HepG2 (cell line): ENCODE results near the gene CCDC117. TPM values are rescaled to one million over a fixed set of nuclear protein-coding genes. Genes with fewer than 3 reads are reported as not detected.

Source experiments
- ATAC-seq: fragments of 200-7000 bp; cut with Tn5 transposase; 3 replicates; pipeline ENCODE4 v1.9.1; 2020; ENCODE audit warnings: mild to moderate bottlenecking, moderate library complexity
- BruUV-seq: library from RNA; stranded (reverse); fragments of 400-500 nt; replicated peaks from 2 replicates; lab custom pipeline; 2021; lab: Mats Ljungman, UMichigan
- CTCF ChIA-PET: fragments of 300-600 bp; formaldehyde crosslinking; extraction: SDS; loops from one replicate; lab custom pipeline; 2021; ENCODE audit warnings: low total read pairs, inconsistent platforms, low intra/inter-chr PET ratio; lab: Yijun Ruan, JAX
- POLR2A ChIA-PET: fragments of 350-600 bp; sonication (Branson Sonifier 250); formaldehyde crosslinking; loops from one replicate; lab custom pipeline; 2020; ENCODE audit warnings: antibody characterized with exemption, inconsistent platforms; lab: Yijun Ruan, JAX
- DNase-seq: peaks from one replicate; pipeline ENCODE4 v3.0.0-alpha.2; 2015; ENCODE audit warnings: low spot score
- FAIRE-seq: peaks from 3 replicates; lab custom pipeline; 2011; peaks lifted over from hg19 to GRCh38; lab: Jason Lieb, UNC
- H2AFZ ChIP-seq: one replicate; pipeline ENCODE4 v1.6.1; 2011; ENCODE audit warnings: low read length, inconsistent platforms
- H3K27ac ChIP-seq: fragments of 300-600 bp; 3 replicates; pipeline ENCODE4 v1.8.0; 2011; ENCODE audit warnings: mixed run types, mild to moderate bottlenecking, mixed read lengths, low read length, inconsistent platforms; ENCODE audit not compliant: insufficient read depth; ENCODE audit errors: extremely low read length
- H3K27me3 ChIP-seq, 2 experiments: fragments of 200-600 bp in 1 of 2; 2 replicates in 1 of 2; 3 replicates in 1 of 2; pipeline versions ENCODE4 v1.6.0 to v1.8.0; 2011; ENCODE audit warnings: low read length in 2 of 2, mild to moderate bottlenecking in 2 of 2, moderate library complexity in 2 of 2, inconsistent platforms in 1 of 2; ENCODE audit not compliant: insufficient read depth in 2 of 2, control insufficient read depth in 1 of 2
- H3K36me3 ChIP-seq, 2 experiments: fragments of 200-600 bp in 1 of 2; replicated peaks in 1 of 2; 2 replicates in 1 of 2; 3 replicates in 1 of 2; pipeline versions ENCODE4 v1.5.1 to v1.8.0; 2011; ENCODE audit warnings: low read length in 2 of 2, inconsistent platforms in 1 of 2; ENCODE audit not compliant: insufficient read depth in 2 of 2, control insufficient read depth in 1 of 2
- H3K4me1 ChIP-seq: 2 replicates; pipeline ENCODE4 v1.5.1; 2012; ENCODE audit warnings: low read length, inconsistent platforms; ENCODE audit not compliant: insufficient read depth
- H3K4me2 ChIP-seq: 2 replicates; pipeline ENCODE4 v1.6.0; 2011; ENCODE audit warnings: low read depth, low read length, inconsistent platforms
- H3K4me3 ChIP-seq, 3 experiments: fragments of 200-600 bp in 1 of 3; sonication (generic), shearing (Covaris generic) in 1 of 3; replicated peaks in 1 of 3; 2 replicates each; pipeline ENCODE4 v1.5.1; 2011 to 2016; ENCODE audit warnings: low read length in 3 of 3, inconsistent platforms in 2 of 3, low read depth in 2 of 3, mild to moderate bottlenecking in 2 of 3, control low read depth in 1 of 3, mixed read lengths in 1 of 3; ENCODE audit not compliant: insufficient read depth in 1 of 3
- H3K79me2 ChIP-seq: one replicate; pipeline ENCODE4 v1.6.1; 2011; ENCODE audit warnings: low read length, inconsistent platforms; ENCODE audit not compliant: insufficient read depth
- H3K9ac ChIP-seq: 2 replicates; pipeline ENCODE4 v1.6.0; 2011; ENCODE audit warnings: mild to moderate bottlenecking, low read depth, low read length, inconsistent platforms; ENCODE audit not compliant: insufficient read depth
- H3K9me3 ChIP-seq: 2 replicates; pipeline ENCODE4 v1.5.1; 2012; ENCODE audit warnings: mild to moderate bottlenecking, low read length
- H4K20me1 ChIP-seq: 2 replicates; pipeline ENCODE4 v1.6.0; 2011; ENCODE audit warnings: inconsistent platforms, mild to moderate bottlenecking, low read length, moderate library complexity; ENCODE audit not compliant: insufficient read depth
- BRD4 ChIP-seq: sonication (generic); formaldehyde crosslinking; IDR thresholded peaks from 2 replicates; pipeline ENCODE4 v1.4.0; 2020; ENCODE audit warnings: missing genetic modification reagents
- CBFB ChIP-seq: sonication (generic); formaldehyde crosslinking; IDR thresholded peaks from 2 replicates; pipeline ENCODE4 v1.4.0; 2020; ENCODE audit warnings: missing genetic modification reagents
- FOXO4 ChIP-seq: sonication (generic); formaldehyde crosslinking; conservative IDR thresholded peaks from 2 replicates; pipeline ENCODE4 v1.8.1; 2023; ENCODE audit warnings: missing genetic modification reagents
- GABPA ChIP-seq, 2 experiments: IDR thresholded peaks; 2 replicates each; pipeline ENCODE4 v1.6.1; 2011 to 2016; ENCODE audit warnings: low read depth in 2 of 2, low read length in 1 of 2, missing biosample characterization in 1 of 2, missing genetic modification characterization in 1 of 2
- MAFG ChIP-seq: sonication (generic); formaldehyde crosslinking; IDR thresholded peaks from 2 replicates; pipeline ENCODE4 v1.5.1; 2020; ENCODE audit warnings: mild to moderate bottlenecking, missing genetic modification reagents
- NKX3-1 ChIP-seq: sonication (generic); formaldehyde crosslinking; IDR thresholded peaks from 2 replicates; pipeline ENCODE4 v1.5.0; 2020; ENCODE audit warnings: missing genetic modification reagents
- SIN3A ChIP-seq: IDR thresholded peaks from 2 replicates; pipeline ENCODE4 v1.6.1; 2011; ENCODE audit warnings: low read depth, mild to moderate bottlenecking, control low read depth, low read length, borderline replicate concordance
- SP4 ChIP-seq: sonication (generic); formaldehyde crosslinking; IDR thresholded peaks from 2 replicates; pipeline ENCODE4 v1.8.1; 2023; ENCODE audit warnings: mild to moderate bottlenecking, missing genetic modification reagents
- TBL1XR1 ChIP-seq: fragments of 150-350 bp; IDR thresholded peaks from 2 replicates; pipeline ENCODE4 v1.6.1; 2014; ENCODE audit warnings: borderline replicate concordance, low read length; ENCODE audit not compliant: partially characterized antibody
- TBX3 ChIP-seq: fragments of 450-650 bp; IDR thresholded peaks from 2 replicates; pipeline ENCODE4 v1.6.1; 2017; ENCODE audit warnings: antibody characterized with exemption, mild to moderate bottlenecking, inconsistent platforms, borderline replicate concordance
- TGIF2 ChIP-seq: IDR thresholded peaks from 2 replicates; pipeline ENCODE4 v1.6.1; 2016; ENCODE audit warnings: control low read depth, missing compliant biosample characterization
- ZNF282 ChIP-seq: fragments of 450-650 bp; IDR thresholded peaks from 2 replicates; pipeline ENCODE4 v1.6.1; 2018; ENCODE audit not compliant: partially characterized antibody
- ZNF687 ChIP-seq: sonication (generic); formaldehyde crosslinking; IDR thresholded peaks from 2 replicates; pipeline ENCODE4 v1.5.1; 2020; ENCODE audit warnings: mild to moderate bottlenecking, missing genetic modification reagents, moderate library complexity
- ZNF724P ChIP-seq: sonication (generic); formaldehyde crosslinking; IDR thresholded peaks from 2 replicates; pipeline ENCODE4 v1.8.0; 2022; ENCODE audit warnings: missing genetic modification reagents, borderline replicate concordance
- ZNF747 ChIP-seq: sonication (generic); formaldehyde crosslinking; IDR thresholded peaks from 2 replicates; pipeline ENCODE4 v1.8.1; 2023; ENCODE audit warnings: missing genetic modification reagents, mild to moderate bottlenecking, borderline replicate concordance
- ZNF775 ChIP-seq: sonication (generic); formaldehyde crosslinking; IDR thresholded peaks from 2 replicates; pipeline ENCODE4 v1.4.0; 2020; ENCODE audit warnings: missing genetic modification reagents, mild to moderate bottlenecking, moderate library complexity, borderline replicate concordance
- ZSCAN25 ChIP-seq: sonication (generic); formaldehyde crosslinking; IDR thresholded peaks from 2 replicates; pipeline ENCODE4 v1.8.0; 2022; ENCODE audit warnings: mild to moderate bottlenecking, missing genetic modification reagents
- WGBS: methylation state at CpG from one replicate; pipeline ENCODE4 v1.1.6; 2017; ENCODE audit warnings: low lambda C conversion rate; 5-methylcytosine and 5-hydroxymethylcytosine counted together
- in situ Hi-C: cut with HindIII; loops from 2 replicates; pipeline ENCODE4 v1.10.0; 2017; ENCODE audit warnings: low pct_unique_long_range_greater_than_20kb; ENCODE audit not compliant: extremely low pct_ligation_motif_present
- intact Hi-C: fragments of 100-400 bp; cut with micrococcal nuclease; formaldehyde crosslinking; loops from one replicate; pipeline ENCODE4 v1.10.0; 2022; ENCODE audit not compliant: unreplicated experiment
- polyA plus RNA-seq, 8 experiments: library from polyadenylated mRNA; depleted of rRNA in 3 of 8; stranded (reverse) in 7 of 8; unstranded in 1 of 8; fragments of >200 nt; fragmentation: Illumina TruSeq in 4 of 8; extraction: Trizol in 4 of 8; gene quantifications; 2 replicates each; pipeline versions ENCODE4 v1.2.1 to v1.2.3, GENCODE V29; 2011 to 2016; ENCODE audit warnings: low read depth in 4 of 8, missing spikeins in 1 of 8, mixed read lengths in 1 of 8; ENCODE audit not compliant: insufficient read depth in 1 of 8
- total RNA-seq, 5 experiments: library from RNA; depleted of rRNA; stranded (reverse); fragments of >200 nt; fragmentation: Illumina TruSeq; extraction: Trizol; gene quantifications; 2 replicates each; pipeline ENCODE4 v1.2.3, GENCODE V29; 2016; ENCODE audit warnings: low read depth in 1 of 5
- TF ChIP-seq, protein P1 (sequence below): sonication (generic); formaldehyde crosslinking; IDR thresholded peaks from 2 replicates; pipeline ENCODE4 v1.4.0; 2020; ENCODE audit warnings: mild to moderate bottlenecking, missing genetic modification reagents

Gene CCDC117
- total and polyA plus RNA-seq, 2 of the 13 experiments (the other 11 are each of a cell fraction or from before 2014, with no cell fraction given) = 12.6 to 34.2 TPM

DNA sequence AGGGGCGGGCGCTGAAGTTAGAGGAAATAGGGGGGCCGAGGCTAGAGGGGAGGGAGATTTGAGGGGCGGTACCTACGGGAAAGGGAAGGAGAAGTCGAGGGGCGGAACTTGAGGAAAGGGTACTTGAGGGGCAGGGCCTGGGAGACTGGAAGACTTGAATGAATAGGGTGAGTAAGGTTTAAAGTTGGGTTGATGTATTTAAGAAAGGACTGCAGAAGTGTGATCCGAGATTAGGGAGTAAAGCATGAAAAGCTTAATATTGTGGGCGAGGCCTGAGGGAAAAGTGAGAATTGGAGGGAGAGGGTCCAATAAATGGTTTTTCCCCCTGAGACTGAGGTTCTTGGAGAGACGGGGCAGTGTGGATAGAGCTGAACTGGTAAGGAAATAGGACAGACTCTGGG lies 29.9 kb upstream of the CCDC117 start:
- H3K4me3 ChIP-seq = peak overlapping the region; percentile 78 to 96 (median 92)
- DNase-seq (no peak), FAIRE-seq (no peak), ATAC-seq (no peak)
- in situ Hi-C loops (no loop called here), intact Hi-C loops (loop anchor here (5.0 kb wide), 1 partner anchor 40 kb away; no protein-coding TSS in a partner anchor)
- CTCF ChIA-PET = no interaction called here
- H2AFZ ChIP-seq = no peak overlapping the region
- H3K4me1 ChIP-seq = peaks cover 82% of the 10 kb centered on the region
- H3K4me2 ChIP-seq = peak overlapping the region; percentile 88
- no peaks in the 10 kb centered on the region for H3K9me3 ChIP-seq
- H4K20me1 ChIP-seq = no peaks in the 10 kb centered on the region
- peaks cover 52% of the 10 kb centered on the region for H3K79me2 ChIP-seq
- H3K27me3 ChIP-seq = no peaks in the 10 kb centered on the region
- BruUV-seq = no TSS peak
- H3K36me3 ChIP-seq = peaks cover 5 to 26% of the 10 kb centered on the region in 2 experiments
- WGBS = 5% methylated on average over 10 of the region's 10 CpGs
- peak overlapping the region; percentile 79 for H3K27ac ChIP-seq
- POLR2A ChIA-PET = interaction anchor here (2.3 kb wide), 1 partner anchor 63 kb away, joined by 5 read pairs; the partner anchor contains the start of gene TTC28
- peak overlapping the region; percentile 89 for H3K9ac ChIP-seq
- TF ChIP-seq ZNF687 = no peak
- no peak for TF ChIP-seq ZNF747
- TF ChIP-seq MAFG = no peak
- TF ChIP-seq NKX3-1 = no peak
- no peak for TF ChIP-seq CBFB
- TF ChIP-seq, protein P1, sequence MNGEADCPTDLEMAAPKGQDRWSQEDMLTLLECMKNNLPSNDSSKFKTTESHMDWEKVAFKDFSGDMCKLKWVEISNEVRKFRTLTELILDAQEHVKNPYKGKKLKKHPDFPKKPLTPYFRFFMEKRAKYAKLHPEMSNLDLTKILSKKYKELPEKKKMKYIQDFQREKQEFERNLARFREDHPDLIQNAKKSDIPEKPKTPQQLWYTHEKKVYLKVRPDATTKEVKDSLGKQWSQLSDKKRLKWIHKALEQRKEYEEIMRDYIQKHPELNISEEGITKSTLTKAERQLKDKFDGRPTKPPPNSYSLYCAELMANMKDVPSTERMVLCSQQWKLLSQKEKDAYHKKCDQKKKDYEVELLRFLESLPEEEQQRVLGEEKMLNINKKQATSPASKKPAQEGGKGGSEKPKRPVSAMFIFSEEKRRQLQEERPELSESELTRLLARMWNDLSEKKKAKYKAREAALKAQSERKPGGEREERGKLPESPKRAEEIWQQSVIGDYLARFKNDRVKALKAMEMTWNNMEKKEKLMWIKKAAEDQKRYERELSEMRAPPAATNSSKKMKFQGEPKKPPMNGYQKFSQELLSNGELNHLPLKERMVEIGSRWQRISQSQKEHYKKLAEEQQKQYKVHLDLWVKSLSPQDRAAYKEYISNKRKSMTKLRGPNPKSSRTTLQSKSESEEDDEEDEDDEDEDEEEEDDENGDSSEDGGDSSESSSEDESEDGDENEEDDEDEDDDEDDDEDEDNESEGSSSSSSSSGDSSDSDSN (CRISPR knock-in tag) = no peak
- no peak for TF ChIP-seq BRD4 (CRISPR knock-in tag)
- TF ChIP-seq TBX3 = no peak
- TF ChIP-seq SP4 = no peak
- TF ChIP-seq ZNF724P (CRISPR knock-in tag) = no peak
- peak; percentile 21; the same call in 1 of the 2 replicates for TF ChIP-seq GABPA (IDR thresholded peaks at IDR 0.05; ENCODE audit: low read depth, low read length)
- peak; percentile 72 for TF ChIP-seq GABPA (CRISPR knock-in tag; IDR thresholded peaks at IDR 0.05; ENCODE audit: low read depth)
- TF ChIP-seq ZNF282 = no peak
- TF ChIP-seq FOXO4 (CRISPR knock-in tag) = 0 out of 2 replicates have a peak, but pooled peaks have one; percentile 30
- TF ChIP-seq TGIF2 (CRISPR knock-in tag) = no peak
- 0 out of 2 replicates have a peak, but pooled peaks have one; percentile 63 for TF ChIP-seq ZNF775
- no peak for TF ChIP-seq TBL1XR1
- TF ChIP-seq ZSCAN25 (CRISPR knock-in tag) = no peak
- TF ChIP-seq SIN3A = 0 out of 2 replicates have a peak, but pooled peaks have one; percentile 1
